HG03159 (cell line): ENCODE results near the gene C1QB.

Experiments
- ATAC-seq: cut with Tn5 transposase; IDR thresholded peaks from one replicate; pipeline ENCODE4 v1.9.1; 2021; ENCODE audit warnings: mild to moderate bottlenecking, moderate library complexity; ENCODE audit not compliant: unreplicated experiment

The C1QB gene

GRCh38 chr1:22652881-22653316, at the start of gene C1QB:
Gene C1QB, plus strand, starts transcription at chr1:22653236. Its CDS starts 6,227 bp downstream, at chr1:22659463.
- no peak for ATAC-seq

- ATAC-seq, result no peak
Observed at GRCh38 chr1:22606161-22606560, 46.9 kb upstream of the C1QB start.

GRCh38 chr1:22607154-22607553, 45.9 kb upstream of the C1QB start:
- no peak for ATAC-seq

GRCh38 chr1:22608361-22608760, 44.7 kb upstream of the C1QB start:
- ATAC-seq, result no peak

- no peak for ATAC-seq
Observed at GRCh38 chr1:22609291-22609690, 43.7 kb upstream of the C1QB start.

- no peak for ATAC-seq
Observed at GRCh38 chr1:22611530-22611947, 41.5 kb upstream of the C1QB start.

- no peak for ATAC-seq
Observed at GRCh38 chr1:22612671-22613571, 40.1 kb upstream of the C1QB start.

GRCh38 chr1:22613572-22613918, 39.5 kb upstream of the C1QB start:
- ATAC-seq, result no peak

GRCh38 chr1:22613951-22614350, 39.1 kb upstream of the C1QB start:
- no peak for ATAC-seq

- ATAC-seq, result no peak
Observed at GRCh38 chr1:22615886-22616285, 37.1 kb upstream of the C1QB start.

- ATAC-seq, result no peak
Observed at GRCh38 chr1:22616571-22616970, 36.5 kb upstream of the C1QB start.

- no peak for ATAC-seq
Observed at GRCh38 chr1:22618056-22618455, 35.0 kb upstream of the C1QB start.

- ATAC-seq, result no peak
Observed at GRCh38 chr1:22619252-22619651, 33.8 kb upstream of the C1QB start.

GRCh38 chr1:22619798-22620197, 33.2 kb upstream of the C1QB start:
- no peak for ATAC-seq

- ATAC-seq, result no peak
Observed at GRCh38 chr1:22621761-22622160, 31.3 kb upstream of the C1QB start.

- ATAC-seq, result no peak
Observed at GRCh38 chr1:22625262-22625925, 27.6 kb upstream of the C1QB start.

GRCh38 chr1:22626237-22627157, 26.5 kb upstream of the C1QB start:
- ATAC-seq, result no peak

- ATAC-seq, result no peak
Observed at GRCh38 chr1:22627331-22627730, 25.7 kb upstream of the C1QB start.

GRCh38 chr1:22628698-22629444, 24.2 kb upstream of the C1QB start:
- no peak for ATAC-seq

GRCh38 chr1:22629886-22630285, 23.1 kb upstream of the C1QB start:
- ATAC-seq, result no peak
